Measurements from ENCODE around the gene IFNL4. TPM values are rescaled to one million over a fixed set of nuclear protein-coding genes. Genes with fewer than 3 reads are reported as not detected.

IFNL4 gene
- total and polyA plus RNA-seq, 8 donors, result not detected

- 71 to 86% (median 79%) methylated on average over 3 of the region's 3 CpGs for WGBS, 5 donors
- no peak for DNase-seq
- Histone ChIP-seq H3K27ac (no peak overlapping the region), H3K4me3 (no peak overlapping the region), H3K36me3 (no peaks in the 10 kb centered on the region), H3K4me1 (peaks cover 6 to 10% (median 7%) of the 10 kb centered on the region in 4 donors), H3K27me3 (peaks cover 15 to 57% (median 23%) of the 10 kb centered on the region in 3 donors), H3K9me3 (no peaks in the 10 kb centered on the region)
- TF ChIP-seq CTCF (IDR thresholded peaks at IDR 0.05) (no peak), EP300 (IDR thresholded peaks at IDR 0.05) (no peak), POLR2A (IDR thresholded peaks at IDR 0.05) (no peak), POLR2AphosphoS5 (IDR thresholded peaks at IDR 0.05) (no peak)
- intact Hi-C loops (cut with DNase I; ENCODE audit: low total_unique reads), result no loop called here
These were observed 3.8 kb upstream of the IFNL4 start for GRCh38 chr19:39252458-39252857.

- H3K36me3 ChIP-seq, result no peaks in the 10 kb centered on the region
- DNase-seq, result no peak
- H3K27ac ChIP-seq, result no peak overlapping the region
- intact Hi-C loops (cut with DNase I; ENCODE audit: low total_unique reads), result no loop called here
- no peak overlapping the region for H3K4me3 ChIP-seq
- peaks cover 11 to 17% (median 12%) of the 10 kb centered on the region in 4 donors for H3K4me1 ChIP-seq
- peaks cover 19 to 63% (median 29%) of the 10 kb centered on the region in 3 donors for H3K27me3 ChIP-seq
- WGBS, 5 donors, result 46 to 57% (median 54%) methylated on average over 3 of the region's 3 CpGs
- TF ChIP-seq CTCF (IDR thresholded peaks at IDR 0.05) (no peak), POLR2A (IDR thresholded peaks at IDR 0.05) (no peak), EP300 (IDR thresholded peaks at IDR 0.05) (no peak), POLR2AphosphoS5 (IDR thresholded peaks at IDR 0.05) (no peak)
- H3K9me3 ChIP-seq, result no peaks in the 10 kb centered on the region
These were observed 3.2 kb upstream of the IFNL4 start for GRCh38 chr19:39251846-39252245.

GRCh38 chr19:39251081-39251480, 2.4 kb upstream of the IFNL4 start:
- TF ChIP-seq CTCF (IDR thresholded peaks at IDR 0.05), result no peak
- no peak for TF ChIP-seq POLR2AphosphoS5 (IDR thresholded peaks at IDR 0.05)
- no peak for TF ChIP-seq EP300 (IDR thresholded peaks at IDR 0.05)
- no peak for TF ChIP-seq POLR2A (IDR thresholded peaks at IDR 0.05)
- H3K36me3 ChIP-seq, result no peaks in the 10 kb centered on the region
- no peak overlapping the region for H3K27ac ChIP-seq
- no peak overlapping the region for H3K4me3 ChIP-seq
- intact Hi-C loops (cut with DNase I; ENCODE audit: low total_unique reads), result no loop called here
- H3K27me3 ChIP-seq, result peaks cover 19 to 58% (median 30%) of the 10 kb centered on the region in 3 donors
- peaks cover 11 to 17% (median 12%) of the 10 kb centered on the region in 4 donors for H3K4me1 ChIP-seq
- no peaks in the 10 kb centered on the region for H3K9me3 ChIP-seq
- DNase-seq, result no peak
- WGBS, 5 donors, result 37 to 53% (median 46%) methylated on average over 5 of the region's 5 CpGs

GRCh38 chr19:39247701-39248664, 673 bp downstream of the IFNL4 start:
- peak in 1 of 2 donors; percentile 56 for DNase-seq
- TF ChIP-seq CTCF (IDR thresholded peaks at IDR 0.05) (no peak), POLR2AphosphoS5 (IDR thresholded peaks at IDR 0.05) (no peak), EP300 (IDR thresholded peaks at IDR 0.05) (no peak), POLR2A (IDR thresholded peaks at IDR 0.05) (no peak)
- no peaks in the 10 kb centered on the region for H3K36me3 ChIP-seq
- no peak overlapping the region for H3K27ac ChIP-seq
- peak overlapping the region in 3 of 4 donors; percentile 12 to 41 (median 19) for H3K4me3 ChIP-seq
- intact Hi-C loops (cut with DNase I; ENCODE audit: low total_unique reads), result no loop called here
- 17 to 44% (median 21%) methylated on average over 16 to 92 of the region's 92 CpGs for WGBS, 5 donors
- H3K27me3 ChIP-seq, result peaks cover 19 to 55% (median 30%) of the 10 kb centered on the region in 3 donors
- peaks cover 11 to 17% (median 12%) of the 10 kb centered on the region in 4 donors for H3K4me1 ChIP-seq
- H3K9me3 ChIP-seq, result no peaks in the 10 kb centered on the region

Data from stomach (tissue), 9 donors.